NCI-H1694 (cell line): Measurements from ENCODE around the gene C13orf42.
A peak's percentile ranks its signal among the peaks of the same experiment; 100 is the strongest.

ENCODE experiments used
- DNase-seq: peaks from one replicate; lab custom pipeline; 2025; lab: John Stamatoyannopoulos, UW

Gene C13orf42

GRCh38 chr13:51111174-51111573 is at the start of gene C13orf42:
TSS of gene C13orf42 (minus strand) at chr13:51111274. CDS start at chr13:51111209, 65 bp downstream.
- no peak for DNase-seq

DNA sequence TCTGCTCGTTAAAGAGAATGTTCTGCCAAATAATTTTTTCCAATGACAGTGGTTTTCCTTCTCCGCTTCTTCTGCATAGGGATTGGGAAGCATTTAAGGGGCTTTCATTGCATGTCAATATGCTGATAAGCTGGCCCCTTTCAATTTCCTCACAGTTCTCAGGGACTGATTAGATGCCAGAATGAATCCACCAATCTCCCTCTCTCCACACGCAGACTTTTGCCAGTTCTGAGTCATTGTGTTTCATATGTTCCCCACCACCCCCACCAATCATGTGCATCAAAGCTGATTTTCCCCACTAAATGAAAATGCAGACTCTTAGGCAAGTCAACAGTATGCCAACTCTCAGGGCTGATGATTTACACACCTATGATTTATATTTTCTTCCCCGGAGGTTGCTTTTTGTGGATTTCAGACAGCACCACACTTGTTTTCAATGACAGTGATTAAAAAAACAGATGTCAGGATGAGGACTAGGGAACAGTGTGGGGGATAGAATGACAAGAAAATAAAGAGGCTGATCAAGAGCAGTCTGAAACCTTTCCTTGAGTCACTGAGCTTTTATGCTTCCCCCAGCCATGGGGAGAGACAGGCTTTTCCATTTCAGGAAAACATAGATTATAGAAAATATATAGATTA is 47.9 kb upstream of the C13orf42 start:
- peak; percentile 7 for DNase-seq

DNA sequence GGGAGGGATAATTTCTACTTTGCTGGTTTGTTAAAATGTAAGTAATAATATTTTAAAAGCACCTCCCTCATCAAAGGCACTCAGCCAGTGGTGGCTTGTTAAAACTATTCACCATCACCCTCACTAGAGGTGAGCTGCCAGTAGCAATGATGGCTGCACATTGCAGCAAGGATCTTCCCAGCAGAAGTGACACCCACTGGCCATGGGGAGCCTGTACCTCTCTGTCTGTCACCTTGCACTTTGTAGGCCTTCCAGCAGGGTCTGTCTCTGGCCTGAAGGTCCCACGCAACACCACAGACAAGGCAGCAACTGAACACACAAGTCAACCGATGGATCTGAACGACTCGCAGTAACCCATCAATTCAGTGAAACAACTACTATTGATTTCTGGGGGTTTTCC is 47.3 kb upstream of the C13orf42 start:
- no peak for DNase-seq

DNA sequence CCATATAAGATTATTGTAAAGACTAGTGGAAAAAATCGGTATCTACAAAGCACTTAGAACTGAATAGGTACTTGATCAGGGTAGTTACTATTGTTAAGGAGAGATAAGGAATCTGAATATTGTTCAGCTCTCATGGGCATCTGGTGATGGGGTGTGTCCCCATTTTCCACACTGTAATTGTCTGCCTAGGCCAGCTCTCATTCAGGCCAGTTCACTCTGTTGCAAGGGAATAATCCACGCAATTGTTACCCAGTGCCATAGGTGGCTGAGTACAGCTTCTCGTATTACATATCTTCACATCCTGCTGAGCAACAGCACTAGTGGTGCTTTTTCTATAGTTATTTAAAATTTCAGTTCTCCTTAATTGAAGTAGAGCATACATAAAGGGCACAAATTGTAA is 45.6 kb upstream of the C13orf42 start:
- DNase-seq: no peak

- no peak for DNase-seq
Observed at GRCh38 chr13:51155776-51156515, 44.9 kb upstream of the C13orf42 start.

- DNase-seq: no peak
Observed at GRCh38 chr13:51155161-51155560, 44.1 kb upstream of the C13orf42 start.

DNA sequence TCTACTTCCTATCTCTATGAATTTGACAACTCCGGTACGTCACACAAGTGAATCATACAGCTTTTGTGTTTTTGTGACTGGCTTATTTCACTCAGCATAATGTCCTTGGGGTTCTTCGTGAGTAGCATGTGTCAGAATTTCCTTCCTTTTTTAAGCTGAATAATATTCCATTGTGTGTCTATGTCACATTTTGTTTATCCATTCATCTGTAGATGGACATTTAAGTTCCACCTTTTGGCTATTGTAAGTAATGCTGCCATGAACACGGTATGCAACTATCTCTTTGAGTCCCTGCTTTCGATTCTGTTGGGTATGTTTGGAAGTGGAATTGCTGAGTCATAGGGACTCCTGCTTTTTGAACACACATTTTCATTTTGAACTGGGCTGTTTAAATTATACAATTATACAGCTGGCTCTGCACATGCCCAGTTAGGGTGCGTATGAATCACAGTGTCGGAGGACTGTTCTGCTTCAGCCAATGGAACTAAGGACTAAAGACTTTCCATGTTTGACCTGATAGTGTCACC is 43.0 kb upstream of the C13orf42 start:
- DNase-seq: no peak

- no peak for DNase-seq
Observed at GRCh38 chr13:51153527-51153926, 42.5 kb upstream of the C13orf42 start.

DNA sequence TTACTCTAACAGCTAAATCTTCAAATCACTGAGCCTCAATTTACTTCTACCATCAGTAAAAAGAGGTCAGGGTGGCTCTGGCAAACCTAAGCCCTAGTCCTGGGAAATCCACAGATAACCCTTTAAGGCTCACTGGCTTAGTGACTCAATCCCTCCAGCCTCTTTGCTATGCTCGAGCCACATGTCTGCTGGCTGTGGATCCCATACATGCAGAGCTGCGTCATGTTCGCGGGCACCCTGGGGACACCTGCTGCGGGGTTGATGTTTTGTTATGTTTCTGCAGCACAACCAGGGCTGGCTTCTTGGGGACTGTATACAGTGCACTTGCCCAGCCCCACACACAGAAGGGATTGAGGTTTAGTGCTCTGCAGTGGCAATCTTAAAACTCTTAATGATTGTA is 41.6 kb upstream of the C13orf42 start:
- no peak for DNase-seq

DNA sequence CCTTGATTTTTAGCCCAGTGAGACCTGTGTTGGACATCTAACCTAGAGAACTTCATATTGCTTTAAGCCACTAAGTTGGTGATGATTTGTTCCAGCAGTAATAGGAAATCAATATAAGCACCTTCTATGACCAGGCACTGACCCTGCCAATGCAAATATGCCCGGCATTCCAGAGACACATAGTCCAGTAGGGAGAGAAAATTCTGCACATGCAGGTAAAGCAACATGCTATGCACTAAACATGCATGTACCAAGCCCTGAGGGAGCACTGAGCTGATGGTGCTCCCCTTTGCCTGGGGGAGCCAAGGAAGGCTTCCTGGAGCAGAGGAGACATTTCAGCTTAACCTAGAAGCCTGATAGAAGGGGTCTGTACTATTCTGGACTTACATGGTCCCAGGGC is 40.4 kb upstream of the C13orf42 start:
- DNase-seq: no peak

DNA sequence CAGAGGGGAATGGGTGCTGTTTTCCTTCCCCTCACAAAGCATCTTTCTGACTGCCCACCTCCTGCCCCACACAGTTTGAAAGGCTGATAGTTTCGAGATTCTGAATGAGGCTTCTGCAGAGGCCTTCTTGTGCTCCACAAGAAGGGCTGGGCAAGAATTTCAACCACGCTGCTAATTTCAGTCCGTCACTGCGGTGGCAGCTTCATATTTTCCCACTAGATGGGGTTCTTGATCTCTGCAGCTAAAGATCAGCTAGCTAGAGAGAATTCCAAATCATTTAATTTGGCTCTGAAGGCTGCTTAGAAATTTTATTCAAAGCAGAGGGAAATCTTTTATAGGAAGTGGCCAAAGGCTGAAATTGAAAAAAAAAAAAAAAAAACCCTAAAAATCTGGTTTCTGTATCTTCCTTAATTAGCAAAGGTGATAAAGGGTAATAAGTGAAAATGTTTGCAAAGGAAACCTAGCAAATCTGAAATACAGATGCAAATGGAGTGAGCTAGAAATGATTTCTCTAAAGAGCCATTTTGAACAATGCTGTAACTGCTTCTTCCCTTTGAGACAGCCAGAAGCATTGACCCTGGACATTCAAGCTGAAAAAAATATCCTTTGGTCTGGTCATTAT is 38.0 kb upstream of the C13orf42 start:
- peak; percentile 30 for DNase-seq

GRCh38 chr13:51148223-51148951 is 37.3 kb upstream of the C13orf42 start:
- no peak for DNase-seq

DNA sequence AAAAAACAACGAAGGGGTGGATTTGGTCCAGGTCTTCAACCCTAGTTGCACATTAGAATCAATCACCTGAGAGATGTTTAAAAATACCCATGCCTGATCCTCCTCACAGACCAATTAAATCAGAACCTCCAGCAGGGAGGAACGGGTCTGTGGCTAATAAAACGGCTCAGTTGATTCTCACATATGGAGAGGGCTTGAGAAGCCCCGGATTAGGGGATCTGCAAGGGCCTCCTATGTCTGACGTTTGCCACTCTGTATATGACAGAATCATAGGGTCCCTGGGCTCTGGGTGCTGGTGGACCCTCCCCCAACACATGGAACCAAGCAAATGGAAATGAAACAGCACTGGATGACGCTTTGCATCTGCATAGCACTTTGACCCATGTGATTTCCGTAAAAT is 36.7 kb upstream of the C13orf42 start:
- no peak for DNase-seq

DNA sequence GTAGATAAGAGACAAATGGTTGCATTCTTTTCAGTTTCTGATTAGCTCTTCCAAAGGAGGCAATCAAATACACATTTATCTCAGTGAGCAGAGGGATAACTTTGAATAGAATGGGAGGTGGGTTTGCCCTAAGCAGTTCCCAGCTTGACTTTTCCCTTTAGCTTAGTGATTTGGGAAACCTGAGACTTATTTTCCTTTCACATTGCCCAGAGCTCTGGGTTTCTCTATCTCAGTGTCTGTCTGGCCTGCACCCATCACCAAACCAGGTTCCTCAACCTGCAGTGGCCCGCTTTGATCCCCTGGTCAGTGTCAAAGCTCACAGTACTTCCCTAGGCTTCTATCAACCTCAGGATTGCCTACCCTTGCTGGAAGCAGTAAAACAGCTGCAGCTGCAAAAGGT is 35.6 kb upstream of the C13orf42 start:
- no peak for DNase-seq

DNA sequence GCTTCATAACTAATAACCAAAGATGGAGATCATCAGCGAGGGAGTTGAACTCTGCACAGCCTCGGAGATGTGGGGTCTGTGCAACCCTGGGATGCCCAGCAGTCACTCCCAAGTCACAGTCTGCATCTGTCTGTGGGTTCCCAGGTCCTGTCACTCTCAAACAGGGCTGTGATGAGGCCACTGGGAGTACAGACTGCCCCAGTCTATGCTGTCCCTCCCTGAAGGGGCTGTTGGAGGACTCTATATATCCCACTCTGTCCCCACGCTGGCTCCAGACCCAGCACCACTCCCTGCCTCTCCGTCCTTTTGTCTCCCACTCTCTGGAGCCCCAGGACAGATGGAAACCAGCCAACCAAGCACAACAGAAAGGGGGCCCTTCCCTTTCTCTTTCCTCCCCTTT is 26.2 kb upstream of the C13orf42 start:
- DNase-seq: no peak

GRCh38 chr13:51136276-51136980 is 25.4 kb upstream of the C13orf42 start:
- no peak for DNase-seq

GRCh38 chr13:51134763-51135365 is 23.8 kb upstream of the C13orf42 start:
- no peak for DNase-seq

GRCh38 chr13:51130348-51130747 is 19.3 kb upstream of the C13orf42 start:
- no peak for DNase-seq

GRCh38 chr13:51125495-51126226 is 14.6 kb upstream of the C13orf42 start:
- DNase-seq: peak; percentile 18

DNA sequence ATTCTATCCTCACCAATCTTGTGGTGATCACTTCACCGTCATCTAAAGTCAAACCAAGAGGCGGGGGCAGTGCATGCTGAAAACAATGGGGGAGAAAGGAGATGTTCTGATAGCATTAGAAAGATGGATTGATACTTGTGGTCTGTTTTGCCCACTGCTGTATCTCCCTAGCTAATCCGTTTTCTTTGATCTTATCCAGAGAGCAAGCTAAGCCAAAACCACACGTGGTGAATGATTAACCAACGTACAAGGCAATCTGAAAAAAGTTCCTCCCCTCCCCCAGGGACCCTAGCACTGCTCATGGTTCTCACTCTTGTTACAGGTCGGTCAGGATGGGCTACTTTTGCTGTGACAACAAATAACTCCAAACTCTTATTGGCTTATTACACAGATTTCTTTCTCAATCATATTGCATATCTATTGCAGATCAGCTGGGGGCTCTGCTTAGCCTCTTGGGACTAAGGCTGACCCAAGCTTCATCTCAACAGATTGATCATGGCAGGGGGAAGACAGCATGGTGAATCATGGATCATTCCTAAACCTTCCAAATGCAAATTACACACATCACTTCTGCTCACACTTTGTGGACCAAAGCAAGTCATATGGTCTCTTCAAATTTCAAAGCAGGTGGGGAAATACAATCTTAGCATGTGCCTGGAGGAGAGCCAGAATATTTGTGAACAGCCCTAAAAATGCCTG is 11.9 kb upstream of the C13orf42 start:
- DNase-seq: no peak
